ENCODE results near the gene MAML2. TPM values are rescaled to one million over a fixed set of nuclear protein-coding genes. Genes with fewer than 3 reads are reported as not detected.

The MAML2 gene
- total RNA-seq, 2 experiments from 2014 or later: 14.1 to 14.3 TPM

- Mint-ChIP-seq H3K9me3 (peaks cover 11% of the 10 kb centered on the region), H3K4me3 (no peak overlapping the region), H3K36me3 (peaks cover 52% of the 10 kb centered on the region), H3K27me3 (no peaks in the 10 kb centered on the region), H3K4me1 (peaks cover 67% of the 10 kb centered on the region), H3K27ac (no peak overlapping the region)
- DNase-seq: no peak
Measured at GRCh38 chr11:96088914-96089313, 254.1 kb downstream of the MAML2 start.

- H3K4me1 Mint-ChIP-seq: peaks cover 50% of the 10 kb centered on the region
- H3K4me3 Mint-ChIP-seq: no peak overlapping the region
- peaks cover 32% of the 10 kb centered on the region for H3K36me3 Mint-ChIP-seq
- DNase-seq: no peak
- H3K9me3 Mint-ChIP-seq: peaks cover 11% of the 10 kb centered on the region
- no peak overlapping the region for H3K27ac Mint-ChIP-seq
- no peaks in the 10 kb centered on the region for H3K27me3 Mint-ChIP-seq
Measured at GRCh38 chr11:96086111-96086510, 256.9 kb downstream of the MAML2 start.

GRCh38 chr11:96085319-96085930, 257.6 kb downstream of the MAML2 start:
- no peak for DNase-seq
- peaks cover 50% of the 10 kb centered on the region for H3K4me1 Mint-ChIP-seq
- peaks cover 33% of the 10 kb centered on the region for H3K36me3 Mint-ChIP-seq
- H3K27me3 Mint-ChIP-seq: no peaks in the 10 kb centered on the region
- H3K27ac Mint-ChIP-seq: no peak overlapping the region
- H3K4me3 Mint-ChIP-seq: peak overlapping the region; percentile 35
- peaks cover 11% of the 10 kb centered on the region for H3K9me3 Mint-ChIP-seq

- peaks cover 54% of the 10 kb centered on the region for H3K4me1 Mint-ChIP-seq
- no peak overlapping the region for H3K27ac Mint-ChIP-seq
- DNase-seq: no peak
- no peaks in the 10 kb centered on the region for H3K27me3 Mint-ChIP-seq
- peaks cover 11% of the 10 kb centered on the region for H3K9me3 Mint-ChIP-seq
- peak overlapping the region; percentile 35 for H3K4me3 Mint-ChIP-seq
- H3K36me3 Mint-ChIP-seq: peaks cover 38% of the 10 kb centered on the region
Measured at GRCh38 chr11:96084610-96085318, 258.2 kb downstream of the MAML2 start.

- Mint-ChIP-seq H3K9me3 (peaks cover 11% of the 10 kb centered on the region), H3K4me1 (peaks cover 55% of the 10 kb centered on the region), H3K27ac (no peak overlapping the region), H3K36me3 (peaks cover 34% of the 10 kb centered on the region), H3K4me3 (no peak overlapping the region), H3K27me3 (no peaks in the 10 kb centered on the region)
- DNase-seq: no peak
Measured at GRCh38 chr11:96082936-96083335, 260.1 kb downstream of the MAML2 start.

- Mint-ChIP-seq H3K27me3 (no peaks in the 10 kb centered on the region), H3K4me1 (peaks cover 52% of the 10 kb centered on the region), H3K4me3 (no peak overlapping the region), H3K9me3 (peaks cover 7% of the 10 kb centered on the region), H3K27ac (no peak overlapping the region), H3K36me3 (peaks cover 30% of the 10 kb centered on the region)
- DNase-seq: no peak
Measured at GRCh38 chr11:96082002-96082899, 260.7 kb downstream of the MAML2 start.

GRCh38 chr11:96081561-96081960, 261.4 kb downstream of the MAML2 start:
- no peak for DNase-seq
- peaks cover 50% of the 10 kb centered on the region for H3K4me1 Mint-ChIP-seq
- H3K9me3 Mint-ChIP-seq: peaks cover 7% of the 10 kb centered on the region
- no peak overlapping the region for H3K4me3 Mint-ChIP-seq
- peaks cover 24% of the 10 kb centered on the region for H3K36me3 Mint-ChIP-seq
- no peaks in the 10 kb centered on the region for H3K27me3 Mint-ChIP-seq
- H3K27ac Mint-ChIP-seq: no peak overlapping the region

- H3K4me3 Mint-ChIP-seq: no peak overlapping the region
- H3K9me3 Mint-ChIP-seq: peaks cover 1% of the 10 kb centered on the region
- H3K36me3 Mint-ChIP-seq: peaks cover 27% of the 10 kb centered on the region
- H3K4me1 Mint-ChIP-seq: peaks cover 52% of the 10 kb centered on the region
- no peak for DNase-seq
- H3K27me3 Mint-ChIP-seq: no peaks in the 10 kb centered on the region
- H3K27ac Mint-ChIP-seq: peak overlapping the region; percentile 22
Measured at GRCh38 chr11:96079691-96080090, 263.3 kb downstream of the MAML2 start.

GRCh38 chr11:96075532-96075959, 267.4 kb downstream of the MAML2 start:
- Mint-ChIP-seq H3K9me3 (peaks cover 1% of the 10 kb centered on the region), H3K27ac (peak overlapping the region; percentile 85), H3K36me3 (peaks cover 47% of the 10 kb centered on the region), H3K4me3 (peak overlapping the region; percentile 47), H3K4me1 (peaks cover 62% of the 10 kb centered on the region), H3K27me3 (no peaks in the 10 kb centered on the region)
- peak; percentile 19 for DNase-seq

- Mint-ChIP-seq H3K9me3 (peaks cover 1% of the 10 kb centered on the region), H3K36me3 (peaks cover 41% of the 10 kb centered on the region), H3K4me3 (peak overlapping the region; percentile 15), H3K27ac (peak overlapping the region; percentile 85), H3K27me3 (no peaks in the 10 kb centered on the region), H3K4me1 (peaks cover 56% of the 10 kb centered on the region)
- no peak for DNase-seq
Measured at GRCh38 chr11:96074551-96075310, 268.3 kb downstream of the MAML2 start.

- H3K4me1 Mint-ChIP-seq: peaks cover 50% of the 10 kb centered on the region
- H3K27me3 Mint-ChIP-seq: no peaks in the 10 kb centered on the region
- H3K36me3 Mint-ChIP-seq: peaks cover 38% of the 10 kb centered on the region
- H3K27ac Mint-ChIP-seq: peak overlapping the region; percentile 85
- no peak overlapping the region for H3K4me3 Mint-ChIP-seq
- H3K9me3 Mint-ChIP-seq: peaks cover 1% of the 10 kb centered on the region
- no peak for DNase-seq
Measured at GRCh38 chr11:96073536-96073935, 269.5 kb downstream of the MAML2 start.

GRCh38 chr11:96072592-96072991, 270.4 kb downstream of the MAML2 start:
- H3K4me3 Mint-ChIP-seq: no peak overlapping the region

GRCh38 chr11:96070453-96070852, 272.5 kb downstream of the MAML2 start:
- Mint-ChIP-seq H3K36me3 (peaks cover 40% of the 10 kb centered on the region), H3K27ac (no peak overlapping the region), H3K9me3 (no peaks in the 10 kb centered on the region), H3K4me1 (peaks cover 52% of the 10 kb centered on the region), H3K4me3 (no peak overlapping the region), H3K27me3 (no peaks in the 10 kb centered on the region)
- DNase-seq: no peak

More at GRCh38 chr11:96072592-96072991, 270.4 kb downstream of the MAML2 start:
- Mint-ChIP-seq H3K4me1 (peaks cover 50% of the 10 kb centered on the region), H3K9me3 (peaks cover 1% of the 10 kb centered on the region), H3K27me3 (no peaks in the 10 kb centered on the region), H3K36me3 (peaks cover 33% of the 10 kb centered on the region), H3K27ac (no peak overlapping the region)
- no peak for DNase-seq

- Mint-ChIP-seq H3K4me1 (peaks cover 57% of the 10 kb centered on the region), H3K27me3 (no peaks in the 10 kb centered on the region), H3K27ac (no peak overlapping the region), H3K9me3 (no peaks in the 10 kb centered on the region), H3K36me3 (peaks cover 27% of the 10 kb centered on the region), H3K4me3 (no peak overlapping the region)
- DNase-seq: no peak
Measured at GRCh38 chr11:96067160-96067559, 275.8 kb downstream of the MAML2 start.

All from activated naive CD8-positive, alpha-beta T cell treated with anti-CD3 and anti-CD28 coated beads for 36 hours (primary cell).